ENCODE measurements around the gene ZNF304. TPM values are rescaled to one million over a fixed set of nuclear protein-coding genes. Genes with fewer than 3 reads are reported as not detected.
A peak's percentile ranks its signal among the peaks of the same experiment; 100 is the strongest.

The ZNF304 gene
- total RNA-seq, 1 donor from 2014 or later: 13.2 TPM

GRCh38 chr19:57342582-57342981 lies 8.5 kb upstream of the ZNF304 start:
- no peak for DNase-seq (ENCODE audit: low spot score in 2 of 2, unreplicated experiment in 2 of 2)
- Mint-ChIP-seq H3K4me1 (no peaks in the 10 kb centered on the region), H3K27me3 (ENCODE audit: low read depth) (peaks cover 26% of the 10 kb centered on the region), H3K9me3 (no peaks in the 10 kb centered on the region), H3K36me3 (no peaks in the 10 kb centered on the region), H3K4me3 (no peak overlapping the region), H3K27ac (no peak overlapping the region)
- no peak for TF ChIP-seq CTCF (IDR thresholded peaks at IDR 0.05; ENCODE audit: unreplicated experiment)

- peaks cover 28% of the 10 kb centered on the region for H3K4me1 Mint-ChIP-seq
- no peak for TF ChIP-seq CTCF (IDR thresholded peaks at IDR 0.05; ENCODE audit: unreplicated experiment)
- H3K36me3 Mint-ChIP-seq: peaks cover 2% of the 10 kb centered on the region
- H3K9me3 Mint-ChIP-seq: no peaks in the 10 kb centered on the region
- no peak overlapping the region for H3K4me3 Mint-ChIP-seq
- peaks cover 23% of the 10 kb centered on the region for H3K27me3 Mint-ChIP-seq (ENCODE audit: low read depth)
- no peak for DNase-seq (ENCODE audit: low spot score in 2 of 2, unreplicated experiment in 2 of 2)
- H3K27ac Mint-ChIP-seq: no peak overlapping the region
Observed at GRCh38 chr19:57348136-57348535, 2.9 kb upstream of the ZNF304 start.

GRCh38 chr19:57351867-57352266 lies 796 bp downstream of the ZNF304 start:
- H3K4me1 Mint-ChIP-seq: peaks cover 35% of the 10 kb centered on the region
- H3K36me3 Mint-ChIP-seq: peaks cover 29% of the 10 kb centered on the region
- H3K4me3 Mint-ChIP-seq: peak overlapping the region; percentile 89
- no peak for TF ChIP-seq CTCF (IDR thresholded peaks at IDR 0.05; ENCODE audit: unreplicated experiment)
- no peaks in the 10 kb centered on the region for H3K9me3 Mint-ChIP-seq
- DNase-seq (ENCODE audit: low spot score in 2 of 2, unreplicated experiment in 2 of 2): no peak
- H3K27ac Mint-ChIP-seq: peak overlapping the region; percentile 94
- H3K27me3 Mint-ChIP-seq (ENCODE audit: low read depth): peaks cover 4% of the 10 kb centered on the region

GRCh38 chr19:57355916-57356315 lies 4.8 kb downstream of the ZNF304 start:
- H3K27me3 Mint-ChIP-seq (ENCODE audit: low read depth): no peaks in the 10 kb centered on the region

GRCh38 chr19:57357406-57357805 lies 6.3 kb downstream of the ZNF304 start:
- peaks cover 53% of the 10 kb centered on the region for H3K36me3 Mint-ChIP-seq
- H3K27me3 Mint-ChIP-seq (ENCODE audit: low read depth): no peaks in the 10 kb centered on the region

More at GRCh38 chr19:57355916-57356315, 4.8 kb downstream of the ZNF304 start:
- no peak overlapping the region for H3K4me3 Mint-ChIP-seq
- no peak for TF ChIP-seq CTCF (IDR thresholded peaks at IDR 0.05; ENCODE audit: unreplicated experiment)
- no peaks in the 10 kb centered on the region for H3K9me3 Mint-ChIP-seq
- H3K4me1 Mint-ChIP-seq: peaks cover 28% of the 10 kb centered on the region
- H3K27ac Mint-ChIP-seq: no peak overlapping the region
- DNase-seq (ENCODE audit: low spot score in 2 of 2, unreplicated experiment in 2 of 2): no peak
- H3K36me3 Mint-ChIP-seq: peaks cover 53% of the 10 kb centered on the region

More at GRCh38 chr19:57357406-57357805, 6.3 kb downstream of the ZNF304 start:
- no peak overlapping the region for H3K4me3 Mint-ChIP-seq
- H3K4me1 Mint-ChIP-seq: peaks cover 18% of the 10 kb centered on the region
- DNase-seq (ENCODE audit: low spot score in 2 of 2, unreplicated experiment in 2 of 2): no peak
- H3K9me3 Mint-ChIP-seq: no peaks in the 10 kb centered on the region
- no peak for TF ChIP-seq CTCF (IDR thresholded peaks at IDR 0.05; ENCODE audit: unreplicated experiment)
- H3K27ac Mint-ChIP-seq: no peak overlapping the region

Measured in mesothelial cell of epicardium (in vitro differentiated cells).